Gastroesophageal sphincter (tissue), 4 donors: ENCODE data around the gene ZDHHC3. TPM values are rescaled to one million over a fixed set of nuclear protein-coding genes. Genes with fewer than 3 reads are reported as not detected.

ENCODE experiments used
- ATAC-seq: fragments of 150-250 bp; one replicate; pipeline ENCODE4 v1.9.1; 2016; ENCODE audit warnings: mild to moderate bottlenecking, moderate library complexity
- H3K27ac ChIP-seq, 4 donors: fragments of 200-600 bp; sonication (generic) in 3 of 4; 1 replicate in 3 of 4; 2 replicates in 1 of 4; pipeline ENCODE4 v1.5.1; 2016 to 2019
- H3K27me3 ChIP-seq: fragments of 200-600 bp; sonication (generic); one replicate; pipeline ENCODE4 v1.5.1; 2019
- H3K36me3 ChIP-seq, 2 donors: fragments of 200-600 bp; sonication (generic); one replicate each; pipeline ENCODE4 v1.5.1; 2019; ENCODE audit warnings: control low read depth in 1 of 2
- H3K4me1 ChIP-seq, 3 donors: fragments of 200-600 bp; sonication (generic); 1 replicate in 2 of 3; 2 replicates in 1 of 3; pipeline ENCODE4 v1.5.1; 2016 to 2019; ENCODE audit warnings: control low read depth in 2 of 3
- H3K4me3 ChIP-seq, 2 donors: fragments of 200-600 bp; sonication (generic); one replicate each; pipeline ENCODE4 v1.5.1; 2019; ENCODE audit warnings: mild to moderate bottlenecking in 1 of 2, moderate library complexity in 1 of 2
- H3K9me3 ChIP-seq, 3 donors: fragments of 200-600 bp; sonication (generic); one replicate each; pipeline ENCODE4 v1.5.1; 2017 to 2019; ENCODE audit warnings: control low read depth in 2 of 3
- EP300 ChIP-seq: sonication (generic); formaldehyde crosslinking; IDR thresholded peaks from one replicate; pipeline ENCODE4 v1.6.1; 2017; ENCODE audit warnings: antibody characterized with exemption, mild to moderate bottlenecking
- POLR2A ChIP-seq, 2 donors: fragments of 450-650 bp; IDR thresholded peaks; one replicate each; pipeline ENCODE4 v1.6.1; 2017; ENCODE audit warnings: antibody characterized with exemption in 2 of 2, mild to moderate bottlenecking in 2 of 2, moderate library complexity in 1 of 2
- POLR2AphosphoS5 ChIP-seq: sonication (generic); formaldehyde crosslinking; IDR thresholded peaks from one replicate; pipeline ENCODE4 v1.6.1; 2017; ENCODE audit warnings: antibody characterized with exemption
- WGBS, 2 donors: methylation state at CpG; one replicate each; pipeline ENCODE4 v1.1.5; 2018; ENCODE audit warnings: low coverage in 1 of 2; 5-methylcytosine and 5-hydroxymethylcytosine counted together
- total RNA-seq, 4 donors: library from RNA; depleted of rRNA; stranded (reverse); fragments of >200 nt; gene quantifications; one replicate each; pipeline ENCODE4 v1.1.0, GENCODE V29; 2016
- TF ChIP-seq, protein P1 (sequence below), 4 experiments: fragments of 200-600 bp in 2 of 4; fragments of 450-650 bp in 2 of 4; sonication (generic) in 1 of 4; IDR thresholded peaks; one replicate each; pipeline ENCODE4 v1.5.1; 2017 to 2019; ENCODE audit warnings: antibody characterized with exemption in 4 of 4, mild to moderate bottlenecking in 2 of 4, moderate library complexity in 2 of 4

The ZDHHC3 gene
- total RNA-seq, 4 donors from 2014 or later, result 66.6 to 91.2 (median 78.5) TPM

DNA sequence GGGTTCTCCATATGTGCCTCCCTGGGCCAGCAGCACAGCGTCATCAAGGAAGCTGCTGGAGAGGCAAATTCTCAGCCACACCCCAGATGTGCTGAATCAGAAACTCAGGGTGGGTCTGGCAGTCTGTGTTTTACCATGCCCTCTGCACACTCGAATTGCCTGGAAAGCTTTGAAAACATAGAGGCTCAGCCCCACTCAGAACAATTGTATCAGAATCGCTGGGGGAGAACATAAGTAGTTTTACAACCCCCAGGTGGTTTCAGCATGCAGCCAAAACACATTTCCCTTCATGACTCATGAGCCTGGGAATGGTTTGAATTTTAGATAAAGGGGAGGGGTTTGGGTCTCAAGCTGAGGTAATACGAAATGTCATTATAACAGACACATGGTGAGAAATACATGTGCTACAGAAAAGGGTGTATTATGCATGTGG, 92.0 kb downstream of the ZDHHC3 start:
- Histone ChIP-seq H3K9me3 (no peaks in the 10 kb centered on the region), H3K27me3 (peaks cover 19% of the 10 kb centered on the region), H3K4me3 (no peak overlapping the region), H3K27ac (no peak overlapping the region), H3K4me1 (no peaks in the 10 kb centered on the region), H3K36me3 (no peaks in the 10 kb centered on the region)
- TF ChIP-seq POLR2A (IDR thresholded peaks at IDR 0.05) (no peak), POLR2AphosphoS5 (no peak), EP300 (no peak)
- TF ChIP-seq, protein P1, sequence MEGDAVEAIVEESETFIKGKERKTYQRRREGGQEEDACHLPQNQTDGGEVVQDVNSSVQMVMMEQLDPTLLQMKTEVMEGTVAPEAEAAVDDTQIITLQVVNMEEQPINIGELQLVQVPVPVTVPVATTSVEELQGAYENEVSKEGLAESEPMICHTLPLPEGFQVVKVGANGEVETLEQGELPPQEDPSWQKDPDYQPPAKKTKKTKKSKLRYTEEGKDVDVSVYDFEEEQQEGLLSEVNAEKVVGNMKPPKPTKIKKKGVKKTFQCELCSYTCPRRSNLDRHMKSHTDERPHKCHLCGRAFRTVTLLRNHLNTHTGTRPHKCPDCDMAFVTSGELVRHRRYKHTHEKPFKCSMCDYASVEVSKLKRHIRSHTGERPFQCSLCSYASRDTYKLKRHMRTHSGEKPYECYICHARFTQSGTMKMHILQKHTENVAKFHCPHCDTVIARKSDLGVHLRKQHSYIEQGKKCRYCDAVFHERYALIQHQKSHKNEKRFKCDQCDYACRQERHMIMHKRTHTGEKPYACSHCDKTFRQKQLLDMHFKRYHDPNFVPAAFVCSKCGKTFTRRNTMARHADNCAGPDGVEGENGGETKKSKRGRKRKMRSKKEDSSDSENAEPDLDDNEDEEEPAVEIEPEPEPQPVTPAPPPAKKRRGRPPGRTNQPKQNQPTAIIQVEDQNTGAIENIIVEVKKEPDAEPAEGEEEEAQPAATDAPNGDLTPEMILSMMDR (IDR thresholded peaks at IDR 0.05), result no peak
- 33 to 53% methylated on average over 1 to 3 of the region's 4 CpGs for WGBS, 2 donors
- no peak for ATAC-seq

DNA sequence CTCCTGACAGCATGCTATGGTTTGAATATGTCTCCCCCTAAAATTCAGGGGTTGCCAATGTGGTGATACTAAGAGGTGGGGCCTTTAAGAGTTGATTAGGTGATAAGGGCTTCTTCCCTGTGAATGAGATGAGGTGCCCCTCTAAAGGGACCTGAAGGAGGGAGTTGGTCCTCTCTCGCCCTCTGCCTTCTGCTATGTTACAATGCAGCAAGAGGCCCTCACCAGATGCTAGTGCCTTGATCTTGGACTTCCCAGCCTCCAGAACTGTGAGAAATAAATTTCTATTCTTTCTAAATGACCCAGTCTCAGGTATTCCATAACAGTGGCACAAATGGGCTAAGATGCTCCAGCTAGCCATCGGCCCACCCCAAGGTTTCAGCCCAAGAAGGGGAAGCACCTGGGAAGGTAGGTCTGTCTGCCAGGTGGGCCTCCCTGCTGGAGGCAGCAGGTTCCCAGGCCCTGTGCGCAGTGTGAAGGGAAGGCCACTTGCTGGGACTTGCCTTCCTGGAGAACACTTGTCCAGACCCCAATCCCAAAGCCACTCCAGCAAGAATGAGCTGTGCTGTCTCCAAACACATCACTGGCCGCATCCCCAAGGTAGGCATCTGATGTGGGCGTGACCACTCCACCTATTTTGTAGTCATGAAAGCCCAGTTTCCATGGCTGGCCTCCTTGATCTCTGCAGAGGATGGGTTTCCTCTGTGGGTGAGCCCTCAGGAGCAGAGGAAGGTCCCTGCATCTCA, 92.6 kb downstream of the ZDHHC3 start:
- Histone ChIP-seq H3K36me3 (no peaks in the 10 kb centered on the region), H3K4me1 (no peaks in the 10 kb centered on the region), H3K27ac (no peak overlapping the region), H3K9me3 (no peaks in the 10 kb centered on the region), H3K27me3 (peaks cover 19% of the 10 kb centered on the region), H3K4me3 (no peak overlapping the region)
- ATAC-seq, result no peak
- TF ChIP-seq, protein P1 (IDR thresholded peaks at IDR 0.05), result no peak
- TF ChIP-seq POLR2AphosphoS5 (no peak), EP300 (no peak), POLR2A (IDR thresholded peaks at IDR 0.05) (no peak)
- 100% methylated on average over 2 of the region's 5 CpGs; no CpG with 5 or more reads in 1 of the 2 donors for WGBS, 2 donors

DNA sequence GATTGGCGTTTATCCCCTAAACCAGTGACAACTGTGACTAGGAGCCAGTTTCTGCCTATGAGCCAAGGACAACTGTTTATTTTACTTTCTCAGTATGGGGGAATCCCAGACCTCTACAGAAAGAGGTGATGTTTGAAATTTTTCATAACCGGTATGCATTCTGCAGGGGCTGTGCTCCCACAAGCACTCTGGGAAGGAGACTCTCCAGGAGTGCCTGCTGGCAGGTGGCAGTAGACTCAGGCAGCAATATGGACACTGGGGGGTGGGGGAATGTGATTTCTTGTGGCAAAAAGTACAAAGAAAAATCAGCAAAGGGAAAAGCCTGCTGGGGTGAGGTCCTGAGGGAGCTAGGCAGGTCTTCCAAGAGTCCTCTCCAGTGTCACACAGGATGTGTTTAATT, 95.7 kb downstream of the ZDHHC3 start:
- TF ChIP-seq, protein P1 (IDR thresholded peaks at IDR 0.05), result no peak
- TF ChIP-seq EP300, result no peak
- no peak for TF ChIP-seq POLR2AphosphoS5
- TF ChIP-seq POLR2A (IDR thresholded peaks at IDR 0.05), result no peak
- Histone ChIP-seq H3K27me3 (peaks cover 9% of the 10 kb centered on the region), H3K4me3 (no peak overlapping the region), H3K4me1 (no peaks in the 10 kb centered on the region), H3K9me3 (no peaks in the 10 kb centered on the region), H3K36me3 (no peaks in the 10 kb centered on the region), H3K27ac (no peak overlapping the region)
- WGBS, 2 donors, result 10 to 71% methylated on average over 1 to 2 of the region's 2 CpGs
- ATAC-seq, result no peak

DNA sequence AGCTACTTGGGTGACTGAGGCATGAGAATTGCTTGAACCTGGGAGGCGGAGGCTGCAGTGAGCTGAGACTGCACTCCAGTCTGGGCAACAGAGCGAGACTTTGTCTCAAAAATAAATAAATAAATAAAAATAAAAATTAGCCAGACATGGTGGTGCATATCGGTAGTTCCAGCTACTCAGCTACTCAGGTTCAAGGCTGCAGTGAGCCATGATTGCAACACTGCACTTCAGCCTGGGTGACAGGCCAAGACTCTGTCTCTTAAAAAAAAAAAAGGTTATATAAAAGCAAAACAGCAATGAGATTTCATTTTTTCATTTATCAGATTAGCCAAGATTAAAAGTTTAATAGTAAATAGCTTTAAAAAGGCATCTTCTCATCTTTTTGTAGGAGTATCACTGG, 98.6 kb downstream of the ZDHHC3 start:
- no peak overlapping the region for H3K27ac ChIP-seq
- H3K27me3 ChIP-seq, result no peaks in the 10 kb centered on the region
- no peaks in the 10 kb centered on the region for H3K4me1 ChIP-seq
- ATAC-seq, result no peak
- TF ChIP-seq POLR2AphosphoS5, result no peak
- no peak for TF ChIP-seq EP300
- TF ChIP-seq, protein P1 (IDR thresholded peaks at IDR 0.05), result no peak
- TF ChIP-seq POLR2A (IDR thresholded peaks at IDR 0.05), result no peak
- H3K36me3 ChIP-seq, result no peaks in the 10 kb centered on the region
- no peaks in the 10 kb centered on the region for H3K9me3 ChIP-seq
- H3K4me3 ChIP-seq, result no peak overlapping the region
- WGBS, 2 donors, result 74 to 87% methylated on average over 2 to 3 of the region's 3 CpGs

DNA sequence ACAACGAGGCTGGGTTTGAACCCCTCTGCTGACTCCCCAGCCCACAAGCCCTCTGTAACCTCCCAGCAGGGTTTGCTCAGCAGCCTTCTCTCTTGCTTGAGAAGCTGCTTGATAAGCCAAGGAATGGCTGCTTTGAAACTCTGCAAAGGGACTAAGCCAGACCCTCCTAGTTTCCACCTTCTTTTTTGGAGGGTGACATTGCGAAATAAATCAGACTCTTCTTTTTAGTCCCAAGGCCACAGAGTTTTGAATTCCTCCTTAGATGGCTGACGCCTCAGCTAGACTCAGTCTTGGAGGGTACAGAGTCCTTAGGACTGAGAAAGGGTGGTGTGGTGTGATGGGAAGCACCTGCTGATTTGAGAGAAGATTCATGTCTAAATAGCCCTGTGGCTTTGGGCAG, 100.4 kb downstream of the ZDHHC3 start:
- no peak for ATAC-seq
- no peaks in the 10 kb centered on the region for H3K4me1 ChIP-seq
- WGBS, 2 donors, result 83 to 88% methylated on average over 2 of the region's 3 CpGs

More for the DNA sequence above, 100.4 kb downstream of the ZDHHC3 start:
- H3K27ac ChIP-seq, result no peak overlapping the region
- H3K9me3 ChIP-seq, result no peaks in the 10 kb centered on the region
- no peaks in the 10 kb centered on the region for H3K27me3 ChIP-seq
- H3K36me3 ChIP-seq, result no peaks in the 10 kb centered on the region
- no peak overlapping the region for H3K4me3 ChIP-seq
- TF ChIP-seq EP300 (no peak), POLR2A (IDR thresholded peaks at IDR 0.05) (no peak), POLR2AphosphoS5 (no peak)
- TF ChIP-seq, protein P1 (IDR thresholded peaks at IDR 0.05), result no peak
